GM21576 (cell line): ENCODE data around the gene IST1.
"Not testable (repeated sequence)": the region's sequence is repeated elsewhere in the genome, so short reads cannot be mapped to it uniquely, and the experiment has no call there.

Source experiments
- ATAC-seq: cut with Tn5 transposase; IDR thresholded peaks from one replicate; pipeline ENCODE4 v1.9.1; 2021; ENCODE audit warnings: mild to moderate bottlenecking, moderate library complexity; ENCODE audit not compliant: unreplicated experiment

IST1 gene

DNA sequence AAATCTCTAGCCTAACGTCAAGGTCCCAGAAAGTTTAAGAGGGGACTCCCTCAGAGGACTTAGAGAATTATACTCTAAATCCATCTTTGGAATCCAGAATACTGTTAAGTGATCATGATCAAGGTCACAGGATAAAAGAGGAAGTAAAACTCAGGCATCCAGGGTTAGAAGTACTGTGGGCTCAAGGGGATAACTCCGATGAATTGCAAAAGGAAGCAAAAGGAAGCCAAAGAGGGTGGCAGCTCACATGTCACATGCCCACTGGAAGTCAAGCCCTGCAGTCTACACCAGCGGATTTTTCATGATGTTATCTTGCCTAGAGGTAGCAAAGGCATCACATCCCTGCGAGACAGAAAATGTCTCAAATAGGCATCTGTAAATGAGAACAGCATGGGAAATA, 15.2 kb upstream of the IST1 start:
- ATAC-seq = no peak

DNA sequence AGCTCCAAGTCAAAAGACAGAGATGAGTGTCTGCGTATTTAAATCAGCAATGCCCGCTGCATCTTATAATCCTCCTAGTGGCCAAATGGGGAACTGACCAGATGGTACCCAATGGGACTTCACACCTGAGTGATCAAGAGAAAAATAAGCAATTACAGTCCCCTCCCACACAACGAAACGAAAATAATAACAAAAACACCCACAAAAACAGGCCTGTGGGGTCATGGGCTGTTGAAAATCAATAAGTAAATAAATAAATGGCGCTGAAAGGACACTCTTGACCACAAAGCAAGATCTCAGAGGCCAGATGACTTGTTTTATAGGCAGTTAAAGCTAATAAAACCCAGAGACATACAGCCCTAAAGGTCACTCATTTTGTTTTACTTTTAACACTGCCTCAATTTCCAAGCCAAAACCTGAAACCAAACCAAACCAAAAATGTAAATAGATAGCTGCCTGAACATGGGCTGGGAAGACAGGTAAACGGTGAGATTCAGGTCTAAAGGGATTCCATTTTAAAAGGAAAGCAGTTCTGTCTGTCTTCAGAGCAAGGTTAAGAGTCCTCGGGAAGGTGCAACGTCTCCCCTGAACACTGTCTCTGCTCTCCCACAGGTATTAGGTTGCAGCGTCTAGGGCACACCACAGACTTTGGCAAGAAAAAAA, 12.7 kb upstream of the IST1 start:
- peak; percentile 40 for ATAC-seq

DNA sequence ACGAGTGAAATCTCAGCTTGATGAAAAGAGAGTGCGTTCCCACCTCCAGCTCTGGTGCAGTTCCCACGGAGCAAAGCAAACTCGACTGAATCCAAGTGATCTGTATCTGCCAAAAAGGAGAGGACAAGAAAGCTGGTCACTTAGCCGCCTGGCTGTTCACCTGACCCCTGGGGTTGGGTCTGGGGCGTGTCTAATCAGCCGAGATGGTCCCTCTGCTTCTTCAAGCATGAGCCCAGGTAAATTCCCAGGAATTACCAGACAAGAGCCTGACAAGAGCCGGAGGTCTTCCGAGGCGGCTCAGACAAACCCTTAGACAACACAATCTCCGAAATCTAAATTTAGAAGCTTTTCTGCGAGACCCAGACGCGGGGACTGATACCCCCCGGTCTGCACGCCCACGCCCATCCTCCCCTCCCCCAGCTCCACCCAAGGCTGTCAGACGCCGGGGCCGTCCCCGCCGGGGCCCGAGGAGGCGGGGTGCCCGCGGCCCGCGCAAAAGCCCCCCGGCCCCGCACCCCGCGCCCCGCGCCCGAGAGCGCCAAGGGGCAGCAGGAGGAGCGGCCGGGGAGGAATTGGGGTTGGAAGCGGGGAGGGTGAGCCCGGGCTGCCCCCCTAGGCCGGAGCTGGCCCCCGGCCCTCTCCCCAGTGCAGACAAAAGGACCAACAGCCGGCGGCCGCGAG, 12.0 kb upstream of the IST1 start:
- peak; percentile 57 for ATAC-seq

DNA sequence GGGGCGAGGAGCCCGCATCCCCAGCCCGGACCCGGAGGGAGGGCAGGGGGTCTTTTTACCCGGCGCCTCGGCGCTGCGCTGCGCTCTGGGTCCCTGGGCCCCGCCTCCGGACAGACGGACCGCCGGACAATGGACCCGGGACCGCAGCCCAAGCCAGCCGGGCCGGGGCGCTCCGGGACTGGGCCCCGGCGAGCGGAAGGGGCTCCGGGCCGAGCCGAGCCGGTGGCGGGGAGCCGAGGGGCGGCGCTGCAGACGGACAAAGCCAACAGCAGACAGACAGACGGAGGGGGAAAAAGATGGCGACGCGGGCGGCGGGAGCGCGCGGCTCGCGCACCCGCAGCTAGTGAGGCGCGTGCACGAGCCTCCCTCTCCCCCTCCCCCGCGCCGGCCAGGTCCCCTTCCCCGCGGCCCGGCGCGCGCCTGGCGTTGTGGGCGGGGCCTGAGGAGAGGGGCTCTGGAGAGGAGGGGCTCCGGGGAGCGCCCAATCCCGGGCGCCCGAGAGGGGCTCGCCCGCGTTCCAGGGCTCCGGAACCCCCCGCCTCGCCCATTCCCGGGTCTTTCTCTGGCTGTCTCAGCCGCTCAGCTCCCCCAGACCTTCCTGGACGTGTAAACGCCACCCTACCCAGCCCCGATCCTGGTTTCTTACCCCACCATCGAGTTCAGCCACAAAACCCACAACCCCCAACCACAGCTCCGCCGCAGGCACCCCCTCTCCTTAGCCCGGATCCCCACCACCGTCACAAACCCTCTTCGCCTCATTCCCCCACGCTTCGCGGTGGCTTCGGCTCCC, 11.3 kb upstream of the IST1 start, which contains the start of gene ZNF821:
Gene ZNF821, minus strand, starts transcription at position 334 of the 790 bp plus-strand sequence. CDS start 4,236 bp downstream, outside the sequence.
- ATAC-seq = peak; percentile 42

DNA sequence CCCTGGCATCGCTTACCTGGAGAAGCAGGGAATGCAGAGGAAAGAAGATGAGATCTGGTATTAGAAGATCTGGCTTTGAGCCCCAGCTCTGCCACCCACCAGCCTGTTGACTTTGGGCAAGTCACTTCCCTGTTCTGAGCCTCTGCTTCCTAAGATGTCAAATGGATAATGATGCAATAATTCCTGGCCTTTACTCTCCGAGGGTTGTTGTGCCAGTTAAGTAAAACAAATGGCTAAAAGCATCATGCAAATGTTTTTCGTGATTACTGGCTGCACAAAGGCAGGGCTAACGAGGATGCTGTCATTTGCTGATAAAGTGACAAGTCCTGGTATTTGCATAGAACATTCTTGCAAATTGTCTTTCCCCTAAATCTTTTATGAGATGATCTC, 10.1 kb upstream of the IST1 start:
- no peak for ATAC-seq

DNA sequence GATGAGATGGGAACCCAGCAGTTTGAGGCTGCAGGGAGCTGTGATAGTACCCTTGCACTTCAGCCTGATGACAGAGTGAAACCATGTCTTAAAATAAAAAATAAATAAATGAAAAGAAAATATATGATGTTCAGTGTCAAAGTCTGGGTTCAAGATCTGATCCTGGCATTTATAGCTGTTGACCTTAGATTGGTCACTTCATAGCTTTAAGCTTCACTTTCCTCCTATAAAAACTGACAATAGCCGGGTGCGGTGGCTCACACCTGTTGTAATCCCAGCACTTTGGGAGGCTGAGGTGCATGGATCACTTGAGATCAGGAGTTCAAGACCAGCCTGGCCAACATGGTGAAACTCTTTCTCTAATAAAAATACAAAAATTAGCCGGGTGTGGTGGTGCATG, 6.2 kb upstream of the IST1 start:
- ATAC-seq = no peak

DNA sequence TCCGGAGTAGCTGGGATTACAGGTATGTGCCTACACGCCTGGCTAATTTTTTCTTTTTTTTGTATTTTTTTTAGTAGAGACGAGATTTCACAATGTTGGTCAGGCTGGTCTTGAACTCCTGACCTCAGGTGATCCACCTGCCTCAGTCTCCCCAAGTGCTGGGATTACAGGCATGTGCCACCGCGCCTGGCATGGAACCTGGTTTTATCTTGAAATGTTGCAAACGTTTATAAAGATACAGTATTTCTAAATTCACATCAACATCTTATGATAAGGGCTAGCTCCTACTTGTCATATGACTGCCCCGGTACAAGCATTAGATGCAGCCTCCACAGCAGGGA, 1.5 kb upstream of the IST1 start:
- no peak for ATAC-seq

DNA sequence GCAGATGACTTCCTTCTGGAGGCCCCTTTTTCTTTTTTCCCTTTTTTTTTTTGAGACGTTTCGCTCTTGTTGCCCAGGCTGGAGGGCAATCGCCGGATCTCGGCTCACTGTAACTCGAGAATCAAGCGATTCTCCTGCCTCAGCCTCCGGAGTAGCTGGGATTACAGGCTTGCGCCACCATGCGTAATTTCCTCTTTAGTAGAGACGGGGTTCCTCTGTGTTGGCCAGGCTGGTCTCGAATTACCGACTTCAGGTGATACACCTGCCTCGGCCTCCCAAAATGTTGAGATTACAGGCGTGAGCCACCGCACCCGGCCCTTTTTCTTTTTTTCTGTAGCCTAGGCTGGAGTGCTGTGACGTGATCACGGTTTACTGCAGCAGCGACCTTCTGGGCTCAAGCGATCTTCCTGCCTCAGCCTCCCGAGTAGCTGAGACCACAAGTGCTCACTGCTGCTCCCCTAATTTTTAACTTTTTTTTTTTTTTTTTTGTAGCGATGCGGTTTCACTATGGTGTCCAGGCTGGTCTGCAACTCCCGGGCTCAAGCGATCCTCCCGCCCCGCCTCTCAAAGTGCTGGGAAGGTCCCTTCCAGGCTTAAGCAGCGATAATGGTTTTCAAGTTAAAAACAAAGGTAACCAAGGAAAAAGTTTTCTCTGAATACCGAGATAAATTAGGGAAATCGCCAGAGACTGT, 956 bp upstream of the IST1 start:
- ATAC-seq = peak; percentile 32

DNA sequence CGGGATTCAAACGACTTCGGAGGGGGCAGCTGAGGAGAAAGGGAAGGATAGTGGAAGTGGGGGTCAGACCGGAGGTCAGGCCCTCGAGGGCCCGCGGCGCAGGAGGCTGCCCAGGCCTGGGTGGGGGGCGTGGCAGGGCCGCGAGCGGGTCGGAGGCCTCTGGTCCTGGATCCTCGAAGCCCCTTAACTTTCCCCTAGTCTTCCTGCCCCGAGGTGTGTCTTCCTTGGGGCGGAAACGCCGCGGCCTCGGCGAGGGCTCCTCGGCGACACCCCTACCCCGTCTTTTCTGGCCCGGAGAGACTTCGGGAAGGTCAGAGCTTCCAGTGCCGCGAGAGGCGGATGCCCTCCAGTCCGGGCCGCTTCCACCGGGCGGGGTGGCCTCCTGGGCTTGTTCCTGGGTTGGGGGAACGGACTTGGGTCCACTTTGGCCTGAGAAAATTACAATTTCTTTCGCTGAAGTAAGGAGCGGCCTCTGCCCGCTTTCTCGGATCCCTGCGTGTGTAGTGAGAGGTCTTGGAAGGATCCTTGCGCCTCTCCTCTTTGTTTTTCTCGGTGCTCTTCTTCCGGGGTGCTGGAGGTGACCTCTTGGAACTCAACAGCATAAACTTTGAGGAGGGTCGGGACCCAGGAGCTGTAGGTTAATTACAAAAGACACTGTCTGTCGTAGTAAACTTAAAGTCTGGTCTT, 491 bp downstream of the IST1 start:
- ATAC-seq = peak; percentile 16

DNA sequence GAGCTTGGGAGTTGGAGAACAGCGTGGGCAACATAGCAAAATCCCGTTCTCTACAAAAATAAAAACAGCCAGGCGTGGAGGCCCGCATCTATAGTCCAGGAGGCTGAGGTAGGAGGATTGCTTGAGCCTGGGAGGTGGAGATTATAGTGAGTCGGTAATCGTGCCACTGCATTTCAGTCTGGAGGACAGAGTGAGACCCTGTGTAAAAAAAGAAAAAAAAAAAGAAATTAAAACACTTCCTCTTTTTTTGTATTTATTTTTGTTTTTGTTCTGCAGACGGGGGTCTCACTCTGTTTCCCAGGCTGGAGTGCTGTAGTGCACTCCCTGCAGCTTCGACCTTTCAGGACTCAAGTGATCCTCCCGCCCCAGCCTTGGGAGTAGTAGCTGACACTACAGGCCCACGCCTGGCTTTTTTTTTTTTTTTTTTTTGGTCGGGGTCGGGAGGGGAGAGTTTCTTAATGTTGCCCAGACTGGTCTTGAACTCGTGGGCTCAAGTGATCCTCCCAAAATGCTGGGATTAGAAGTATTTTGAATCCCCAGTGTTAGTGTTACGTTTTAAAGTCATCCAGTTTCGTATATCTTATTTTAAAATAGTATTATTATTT, 1.5 kb downstream of the IST1 start:
- no peak for ATAC-seq

DNA sequence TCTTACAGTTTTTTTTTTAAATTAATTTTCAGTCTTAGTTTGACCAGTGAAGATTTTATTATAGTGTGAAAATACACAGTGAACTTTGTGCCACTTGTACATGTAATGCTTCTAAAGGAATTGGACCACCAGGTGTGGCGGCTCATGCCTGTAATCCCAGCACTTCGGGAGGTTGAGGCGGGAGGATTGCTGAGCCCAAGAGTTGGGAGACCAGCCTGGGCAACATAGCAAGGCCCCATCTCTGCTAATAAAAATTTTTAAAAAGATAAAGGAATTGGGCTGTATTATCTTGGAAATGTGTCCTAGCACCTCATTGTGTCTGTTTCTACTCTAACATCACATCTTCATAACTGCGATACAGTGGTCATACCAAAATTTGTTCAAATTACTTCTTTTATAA, 3.8 kb downstream of the IST1 start:
- ATAC-seq = no peak

DNA sequence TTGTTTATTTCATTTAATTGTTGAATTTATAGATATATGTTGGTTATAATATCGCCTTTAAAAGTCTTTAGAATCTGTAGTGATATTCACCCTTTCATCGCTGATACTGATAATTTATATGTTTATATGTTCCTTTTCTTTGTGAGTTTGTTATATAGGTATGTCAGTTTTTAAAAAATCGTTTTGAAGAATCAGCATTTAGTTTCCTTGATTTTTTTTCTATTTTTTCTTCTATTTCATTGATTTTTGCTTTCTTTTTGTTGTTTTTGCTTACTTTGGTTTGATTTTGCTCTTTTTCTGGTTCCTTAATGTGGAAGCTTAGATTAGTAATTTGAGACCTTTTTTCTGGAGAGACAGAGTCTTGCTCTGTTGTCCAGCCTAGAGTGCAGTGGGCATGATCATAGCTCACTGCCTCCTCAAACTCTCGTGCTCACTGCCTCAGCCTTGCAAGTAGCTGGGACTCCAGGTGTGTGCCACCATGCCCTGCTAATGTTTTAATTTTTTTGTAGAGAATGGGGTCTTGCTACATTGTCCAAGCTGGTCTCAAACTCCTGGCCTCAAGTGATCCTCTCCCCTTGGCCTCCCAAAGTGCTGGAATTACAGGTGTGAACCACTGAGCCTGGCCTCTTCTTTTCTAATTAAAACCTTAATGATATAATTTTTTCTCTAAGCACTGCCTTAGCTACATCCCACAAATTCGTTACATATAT, 7.5 kb downstream of the IST1 start:
- no peak for ATAC-seq

DNA sequence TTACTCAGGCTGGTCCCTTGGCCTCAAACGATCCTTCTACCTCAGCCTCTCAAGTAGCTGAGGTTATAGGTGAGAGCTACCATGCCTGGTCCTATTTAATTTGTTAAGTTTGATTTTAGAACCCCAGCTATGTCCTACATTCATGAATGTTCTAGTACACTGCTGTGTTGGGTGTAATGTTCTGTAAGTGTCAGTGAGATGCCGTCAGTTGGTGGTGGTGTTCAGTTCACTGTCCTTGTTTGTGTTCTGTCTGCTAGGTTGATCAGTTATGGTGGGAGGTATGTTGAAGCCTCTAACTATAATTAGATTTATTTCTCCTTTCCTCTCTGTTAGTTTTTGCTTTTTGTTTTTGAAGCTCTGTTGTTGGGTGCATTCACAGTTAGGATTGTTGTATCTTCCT, 8.3 kb downstream of the IST1 start:
- no peak for ATAC-seq

DNA sequence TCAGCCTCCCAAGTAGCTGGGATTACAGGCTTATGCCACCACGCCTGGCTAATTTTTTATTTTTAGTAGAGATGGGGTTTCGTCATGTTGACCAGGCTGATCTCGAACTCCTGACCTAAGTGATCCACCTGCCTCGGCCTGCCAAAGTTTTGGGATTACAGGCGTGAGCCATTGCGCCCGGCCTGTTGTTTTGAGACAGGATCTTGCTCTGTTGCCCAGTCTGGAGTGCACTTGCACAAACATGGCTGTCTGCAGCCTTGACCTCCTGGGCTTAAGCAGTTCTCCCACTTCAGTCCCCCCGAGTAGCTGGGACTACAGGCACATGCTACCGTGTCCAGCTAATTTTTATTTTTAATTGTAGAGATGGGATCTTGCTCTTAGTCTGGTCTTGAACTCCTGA, 8.9 kb downstream of the IST1 start:
- no peak for ATAC-seq

DNA sequence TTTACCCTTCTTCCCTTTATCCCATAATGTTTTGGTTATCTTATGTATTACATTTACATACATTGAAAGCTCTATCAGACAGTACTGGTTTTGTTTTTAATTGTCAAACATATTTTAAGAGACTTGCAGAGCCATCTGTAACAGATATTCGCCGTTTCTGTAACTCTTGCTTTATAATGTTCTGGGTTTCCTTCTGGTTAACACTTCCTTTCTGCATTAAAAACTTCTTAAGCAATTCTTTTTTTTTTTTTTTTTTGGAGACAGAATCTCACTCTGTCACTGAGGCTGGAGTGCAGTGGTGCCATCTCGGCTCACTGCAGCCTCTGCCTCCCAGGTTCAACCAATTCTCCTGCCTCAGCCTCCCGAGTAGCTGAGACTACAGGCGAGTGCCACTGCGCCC, 10.4 kb downstream of the IST1 start:
- not testable (repeated sequence) for ATAC-seq

DNA sequence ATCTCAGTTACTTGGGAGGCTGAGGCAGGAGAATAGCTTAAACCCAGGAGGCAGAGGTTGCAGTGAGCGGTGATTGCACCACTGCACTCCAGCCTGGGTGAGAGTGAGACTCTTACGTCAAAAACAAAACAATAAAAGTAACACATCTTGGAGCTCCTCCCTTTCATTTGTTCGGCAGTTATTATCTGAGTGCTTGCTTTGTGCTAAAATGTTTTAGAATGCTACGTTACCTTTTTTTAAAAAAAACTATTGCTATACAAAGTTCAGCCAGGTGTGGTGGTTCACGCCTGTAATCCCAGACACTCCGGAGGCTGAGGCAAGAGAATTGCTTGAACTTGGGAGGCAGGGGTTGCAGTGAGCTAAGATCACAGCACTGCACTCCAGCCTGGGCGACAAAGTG, 15.8 kb downstream of the IST1 start:
- no peak for ATAC-seq

DNA sequence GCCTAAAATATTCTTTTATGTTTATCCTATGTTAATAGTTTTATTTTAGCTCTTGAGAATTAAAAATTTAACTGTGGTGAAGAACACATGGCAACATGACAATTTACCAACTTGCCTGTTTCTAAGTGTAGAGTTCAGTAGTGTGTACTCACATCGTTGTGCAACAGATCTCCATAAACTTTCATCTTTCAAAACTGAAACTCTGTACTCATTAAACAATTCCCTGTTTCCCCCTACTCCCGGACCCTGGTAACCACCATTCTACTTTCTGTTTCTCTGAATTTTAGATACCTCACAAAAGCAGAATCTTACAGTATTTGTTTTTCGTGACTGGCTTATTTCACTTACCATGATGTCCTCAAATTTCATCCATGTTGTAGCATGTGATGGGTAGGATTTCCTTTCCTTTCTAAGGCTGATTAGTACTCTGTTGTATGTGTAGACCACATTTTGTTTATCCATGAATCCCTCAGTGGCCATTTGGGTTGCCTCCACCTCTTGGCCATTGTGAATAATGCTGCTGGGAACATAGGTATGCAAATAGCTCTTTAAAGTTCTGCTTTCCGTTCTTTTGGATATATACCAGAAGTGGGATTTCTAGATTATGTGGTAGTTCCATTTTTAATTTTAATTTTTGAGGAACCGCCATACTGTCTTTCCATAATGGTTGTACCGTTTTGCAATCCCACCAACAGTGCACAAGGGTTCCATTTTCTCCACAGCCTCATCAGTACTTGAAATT, 17.4 kb downstream of the IST1 start:
- no peak for ATAC-seq

DNA sequence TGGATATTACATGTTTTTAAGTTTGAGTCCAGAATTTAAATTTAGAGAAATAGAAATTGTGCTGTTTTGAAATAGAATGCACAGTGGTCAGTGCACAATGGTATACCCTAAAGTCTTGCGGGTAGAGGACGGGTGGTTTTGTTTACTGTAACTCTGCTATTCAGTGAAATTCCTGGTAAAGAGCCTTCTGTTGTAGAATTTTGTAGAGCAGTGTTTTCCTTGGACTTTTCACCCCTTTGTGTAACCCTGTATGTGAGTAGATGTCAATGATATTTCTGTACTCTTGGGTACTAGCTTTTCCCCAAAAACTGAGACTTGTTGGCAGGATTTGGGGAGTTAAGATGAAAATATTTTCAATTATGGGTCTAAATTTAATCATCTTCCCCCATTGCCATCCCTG, 19.5 kb downstream of the IST1 start:
- ATAC-seq = no peak

DNA sequence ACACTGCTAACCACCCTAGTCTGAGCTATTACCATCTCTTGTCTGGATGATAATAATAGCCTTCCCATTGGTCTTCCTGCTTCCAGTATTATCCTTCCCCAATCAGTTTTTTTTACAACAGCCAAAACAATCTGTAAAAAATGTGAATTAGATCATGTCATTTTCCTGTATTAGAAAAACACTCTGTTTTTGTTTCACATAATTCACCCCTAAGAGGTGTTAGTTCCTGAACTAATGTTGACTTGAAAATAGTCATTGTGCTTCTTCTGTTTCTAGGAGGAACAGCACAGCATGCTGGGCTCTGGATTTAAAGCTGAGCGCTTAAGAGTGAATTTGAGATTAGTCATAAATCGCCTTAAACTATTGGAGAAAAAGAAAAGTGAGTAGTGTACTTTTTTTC, 20.0 kb downstream of the IST1 start:
- no peak for ATAC-seq
